PC-9 (cell line): ENCODE results near the gene CHSY1.

Source experiments
- EZH2 ChIP-seq: fragments of 200-600 bp; sonication (generic); IDR thresholded peaks from 2 replicates; pipeline ENCODE4 v1.8.0; 2017; ENCODE audit warnings: antibody characterized with exemption, low read depth
- TF ChIP-seq, protein P1 (sequence below): fragments of 200-600 bp; sonication (generic); conservative IDR thresholded peaks from 2 replicates; pipeline ENCODE4 v1.6.1; 2017; ENCODE audit warnings: mixed run types, antibody characterized with exemption, mild to moderate bottlenecking, moderate library complexity

DNA sequence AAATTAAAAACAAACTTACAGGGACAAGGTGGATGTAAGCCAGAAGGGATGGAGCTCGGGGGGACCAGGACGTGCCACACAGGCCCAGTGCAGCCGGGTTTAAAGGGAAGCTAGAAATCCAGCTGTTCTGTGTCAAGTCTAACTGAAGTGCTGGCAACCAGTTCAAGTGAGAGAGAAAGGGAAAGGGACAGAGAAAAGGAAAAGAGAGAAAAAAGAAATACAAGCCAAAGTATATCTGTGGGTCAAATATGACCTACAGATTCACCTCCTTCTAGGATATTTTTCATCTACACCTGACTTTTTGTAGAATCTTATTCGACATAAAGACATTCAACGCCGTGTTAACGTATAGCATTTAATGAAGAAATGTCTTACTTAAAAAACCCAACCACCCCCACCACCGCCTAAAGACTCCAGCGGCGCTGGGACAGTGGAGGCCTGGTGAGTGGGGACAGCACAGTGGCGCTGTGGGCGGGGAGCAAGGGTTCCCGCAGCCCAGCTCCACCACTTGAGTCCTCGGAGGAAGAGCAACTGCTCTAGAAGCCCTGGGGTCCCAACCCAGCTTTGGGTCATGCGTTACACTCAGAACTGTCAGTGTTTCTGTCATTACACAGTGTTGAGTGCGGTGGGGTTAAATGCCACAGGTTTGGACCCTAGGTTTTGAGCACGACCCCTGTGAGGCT lies 62.3 kb downstream of the CHSY1 start:
- TF ChIP-seq, protein P1, sequence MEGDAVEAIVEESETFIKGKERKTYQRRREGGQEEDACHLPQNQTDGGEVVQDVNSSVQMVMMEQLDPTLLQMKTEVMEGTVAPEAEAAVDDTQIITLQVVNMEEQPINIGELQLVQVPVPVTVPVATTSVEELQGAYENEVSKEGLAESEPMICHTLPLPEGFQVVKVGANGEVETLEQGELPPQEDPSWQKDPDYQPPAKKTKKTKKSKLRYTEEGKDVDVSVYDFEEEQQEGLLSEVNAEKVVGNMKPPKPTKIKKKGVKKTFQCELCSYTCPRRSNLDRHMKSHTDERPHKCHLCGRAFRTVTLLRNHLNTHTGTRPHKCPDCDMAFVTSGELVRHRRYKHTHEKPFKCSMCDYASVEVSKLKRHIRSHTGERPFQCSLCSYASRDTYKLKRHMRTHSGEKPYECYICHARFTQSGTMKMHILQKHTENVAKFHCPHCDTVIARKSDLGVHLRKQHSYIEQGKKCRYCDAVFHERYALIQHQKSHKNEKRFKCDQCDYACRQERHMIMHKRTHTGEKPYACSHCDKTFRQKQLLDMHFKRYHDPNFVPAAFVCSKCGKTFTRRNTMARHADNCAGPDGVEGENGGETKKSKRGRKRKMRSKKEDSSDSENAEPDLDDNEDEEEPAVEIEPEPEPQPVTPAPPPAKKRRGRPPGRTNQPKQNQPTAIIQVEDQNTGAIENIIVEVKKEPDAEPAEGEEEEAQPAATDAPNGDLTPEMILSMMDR: no peak
- no peak for TF ChIP-seq EZH2
